GM21576 (cell line): Measurements from ENCODE around the gene DDA1.
"Not testable (repeated sequence)": the region's sequence is repeated elsewhere in the genome, so short reads cannot be mapped to it uniquely, and the experiment has no call there.

Experiments used
- ATAC-seq: cut with Tn5 transposase; IDR thresholded peaks from one replicate; pipeline ENCODE4 v1.9.1; 2021; ENCODE audit warnings: mild to moderate bottlenecking, moderate library complexity; ENCODE audit not compliant: unreplicated experiment

The DDA1 gene

GRCh38 chr19:17286752-17287151 lies 22.6 kb upstream of the DDA1 start:
- ATAC-seq: no peak

- ATAC-seq: no peak
These were observed 19.9 kb upstream of the DDA1 start for GRCh38 chr19:17289489-17289888.

- peak; percentile 66 for ATAC-seq
These were observed 16.9 kb upstream of the DDA1 start for GRCh38 chr19:17292301-17293074.

- ATAC-seq: no peak
These were observed 15.8 kb upstream of the DDA1 start for GRCh38 chr19:17293605-17294004.

GRCh38 chr19:17294051-17294891 lies 15.1 kb upstream of the DDA1 start:
- no peak for ATAC-seq

- not testable (repeated sequence) for ATAC-seq
These were observed 13.8 kb upstream of the DDA1 start for GRCh38 chr19:17295551-17295950.

- ATAC-seq: no peak
These were observed 13.1 kb upstream of the DDA1 start for GRCh38 chr19:17296273-17296672.

- ATAC-seq: no peak
These were observed 12.4 kb upstream of the DDA1 start for GRCh38 chr19:17296976-17297375.

GRCh38 chr19:17300992-17301619 lies 8.3 kb upstream of the DDA1 start:
- no peak for ATAC-seq

GRCh38 chr19:17302391-17303166 lies 6.8 kb upstream of the DDA1 start:
- ATAC-seq: no peak

- peak; percentile 48 for ATAC-seq
These were observed 6.0 kb upstream of the DDA1 start, which contains the start of gene ABHD8 for GRCh38 chr19:17303167-17303939. ABHD8 (minus strand) TSS chr19:17303425; CDS start chr19:17301616, 1,809 bp downstream.

- no peak for ATAC-seq
These were observed 5.5 kb upstream of the DDA1 start for GRCh38 chr19:17303940-17304267.

- ATAC-seq: no peak
These were observed 4.8 kb upstream of the DDA1 start for GRCh38 chr19:17304386-17305215.

- no peak for ATAC-seq
These were observed 4.2 kb upstream of the DDA1 start for GRCh38 chr19:17305216-17305516.

- peak; percentile 50 for ATAC-seq
These were observed 3.7 kb upstream of the DDA1 start, which contains the start of gene MRPL34 for GRCh38 chr19:17305517-17306284. MRPL34 (plus strand) TSS chr19:17305872; CDS start chr19:17305893, 21 bp downstream.

- ATAC-seq: no peak
These were observed 3.1 kb upstream of the DDA1 start for GRCh38 chr19:17306285-17306714.

GRCh38 chr19:17307876-17308377 lies 1.4 kb upstream of the DDA1 start:
- ATAC-seq: no peak

- ATAC-seq: no peak
These were observed 650 bp downstream of the DDA1 start for GRCh38 chr19:17309965-17310461.
